CD1c-positive myeloid dendritic cell (primary cell): ENCODE results near the gene RFX5.
"Not testable (repeated sequence)": the region's sequence is repeated elsewhere in the genome, so short reads cannot be mapped to it uniquely, and the experiment has no call there.

ENCODE experiments used
- DNase-seq: peaks from one replicate; pipeline ENCODE4 v3.0.0-alpha.2; 2016; ENCODE audit errors: extremely low spot score

RFX5 gene

DNA sequence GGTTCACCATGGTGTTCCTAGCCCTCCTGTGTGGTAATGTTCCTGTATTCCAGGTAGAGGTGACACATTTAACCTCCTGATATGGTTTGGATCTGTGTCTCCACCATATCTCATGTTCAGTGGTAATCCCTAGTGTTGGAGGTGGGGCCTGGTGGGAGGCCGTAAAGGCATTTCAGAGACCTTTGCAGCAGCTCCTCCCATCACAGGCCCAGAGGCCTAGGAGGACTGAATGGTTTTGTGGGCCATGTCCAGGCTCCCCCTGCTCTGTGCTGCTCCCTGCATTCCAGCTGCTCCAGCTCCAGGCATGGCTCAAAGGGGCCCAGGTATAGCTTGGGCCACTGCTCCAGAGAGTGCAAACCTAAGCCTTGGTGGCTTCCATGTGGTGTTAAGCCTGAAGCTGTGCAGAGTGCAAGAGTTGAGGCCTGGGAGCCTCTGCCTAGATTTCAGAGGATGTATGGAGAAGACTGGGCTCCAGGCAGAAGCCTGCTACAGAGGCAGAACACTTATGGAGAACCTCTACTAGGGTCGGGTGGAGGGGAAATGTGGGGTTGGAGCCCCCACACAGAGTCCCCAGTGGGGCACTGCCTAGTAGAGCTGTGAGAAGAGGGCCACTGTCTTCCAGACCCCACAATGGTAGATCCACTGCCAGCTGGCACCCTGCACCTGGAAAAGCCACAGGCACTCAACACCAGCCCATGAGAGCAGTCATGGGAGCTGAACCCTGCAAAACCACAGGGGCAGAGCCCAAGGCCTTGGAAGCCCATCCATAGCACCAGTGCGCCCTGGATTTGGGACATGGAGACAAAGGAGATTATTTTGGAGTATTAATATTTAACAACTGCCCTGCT lies 15.5 kb upstream of the RFX5 start:
- DNase-seq: no peak

DNA sequence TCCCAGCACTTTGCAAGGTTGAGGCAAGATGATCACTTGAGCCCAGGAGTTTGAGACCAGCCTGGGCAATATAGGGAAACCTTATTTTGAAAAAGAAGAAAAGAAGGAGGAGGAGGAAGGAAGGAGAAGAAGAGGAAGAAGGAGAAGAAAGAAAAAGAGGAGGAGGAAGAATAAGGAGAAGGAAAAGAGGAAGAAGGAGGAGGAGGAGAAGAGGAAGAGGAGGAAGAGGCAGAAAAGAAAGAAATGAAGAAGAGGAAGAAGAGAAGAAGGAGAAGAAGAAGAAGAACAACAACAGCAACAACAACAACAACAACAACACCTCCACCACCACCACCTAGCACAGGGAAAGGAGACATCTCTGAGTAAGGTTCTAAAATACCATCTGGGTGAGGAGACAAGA lies 14.8 kb upstream of the RFX5 start:
- DNase-seq: no peak

DNA sequence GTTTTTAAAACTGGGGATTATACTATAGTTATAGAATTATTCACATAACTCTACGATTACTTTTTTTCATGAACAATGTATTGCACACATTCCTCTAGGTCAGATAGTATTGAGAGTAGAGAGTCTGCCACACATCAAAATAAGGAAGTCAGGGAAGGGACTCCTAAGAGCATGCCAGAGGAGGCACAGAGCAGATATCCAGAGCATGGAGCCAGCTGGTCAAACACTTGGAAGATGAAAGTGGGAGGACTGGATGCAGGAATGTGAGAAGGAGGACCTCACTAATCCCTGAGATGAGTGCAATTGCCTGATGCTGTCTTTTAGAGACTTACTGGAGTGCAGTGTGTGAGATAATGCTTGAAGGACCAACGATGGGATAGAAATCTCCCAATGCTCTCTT lies 9.6 kb upstream of the RFX5 start:
- no peak for DNase-seq

DNA sequence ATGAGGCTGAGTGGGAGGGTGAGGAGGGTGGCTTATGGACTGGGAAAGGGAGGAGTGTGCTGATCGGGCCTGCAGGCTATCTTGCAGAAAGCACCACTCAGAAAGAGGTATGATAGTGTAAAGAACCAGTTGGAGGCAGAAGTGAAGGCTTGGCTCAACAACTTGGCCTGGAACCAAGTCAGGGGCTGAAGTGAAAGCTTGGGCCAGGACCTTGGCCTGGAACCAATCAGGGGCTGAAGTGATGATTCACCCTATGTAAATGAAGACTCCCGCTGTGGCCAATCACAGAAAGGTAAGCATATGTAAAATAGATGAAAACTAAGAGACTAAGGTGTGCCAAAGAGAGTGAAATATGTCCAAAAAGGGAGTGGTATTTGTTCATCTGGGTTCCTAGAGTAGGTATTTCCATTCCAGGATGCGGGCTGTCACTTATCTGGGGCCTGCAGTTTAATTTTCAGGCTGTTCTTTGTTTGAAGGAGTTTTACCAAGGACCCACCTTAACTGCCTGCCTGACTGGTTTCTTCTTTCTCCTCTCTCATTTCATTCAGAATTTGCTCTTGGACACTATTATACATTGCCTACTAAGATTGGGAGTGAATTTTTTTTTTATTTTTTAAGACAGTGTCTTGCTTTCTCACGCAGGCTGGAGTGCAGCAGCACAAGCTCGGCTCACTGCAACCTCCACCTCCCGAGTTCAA lies 5.1 kb upstream of the RFX5 start:
- DNase-seq: no peak

DNA sequence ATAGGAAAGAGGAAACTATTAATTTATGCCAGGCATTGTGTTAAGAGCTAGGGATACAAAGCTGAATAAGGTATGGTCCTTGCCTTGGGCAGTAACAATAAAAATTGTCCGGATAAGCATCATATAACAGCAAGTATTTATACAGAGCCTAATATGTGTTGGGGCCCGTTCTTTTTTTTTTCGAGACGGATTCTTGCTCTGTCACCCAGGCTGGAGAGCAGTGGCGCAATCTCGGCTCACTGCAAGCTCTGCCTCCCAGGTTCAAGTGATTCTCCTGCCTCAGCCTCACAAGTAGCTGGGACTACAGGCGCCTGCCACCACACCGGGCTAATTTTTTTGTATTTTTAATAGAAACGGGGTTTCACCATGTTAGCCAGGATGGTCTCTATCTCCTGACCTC lies 3.3 kb upstream of the RFX5 start:
- not testable (repeated sequence) for DNase-seq

DNA sequence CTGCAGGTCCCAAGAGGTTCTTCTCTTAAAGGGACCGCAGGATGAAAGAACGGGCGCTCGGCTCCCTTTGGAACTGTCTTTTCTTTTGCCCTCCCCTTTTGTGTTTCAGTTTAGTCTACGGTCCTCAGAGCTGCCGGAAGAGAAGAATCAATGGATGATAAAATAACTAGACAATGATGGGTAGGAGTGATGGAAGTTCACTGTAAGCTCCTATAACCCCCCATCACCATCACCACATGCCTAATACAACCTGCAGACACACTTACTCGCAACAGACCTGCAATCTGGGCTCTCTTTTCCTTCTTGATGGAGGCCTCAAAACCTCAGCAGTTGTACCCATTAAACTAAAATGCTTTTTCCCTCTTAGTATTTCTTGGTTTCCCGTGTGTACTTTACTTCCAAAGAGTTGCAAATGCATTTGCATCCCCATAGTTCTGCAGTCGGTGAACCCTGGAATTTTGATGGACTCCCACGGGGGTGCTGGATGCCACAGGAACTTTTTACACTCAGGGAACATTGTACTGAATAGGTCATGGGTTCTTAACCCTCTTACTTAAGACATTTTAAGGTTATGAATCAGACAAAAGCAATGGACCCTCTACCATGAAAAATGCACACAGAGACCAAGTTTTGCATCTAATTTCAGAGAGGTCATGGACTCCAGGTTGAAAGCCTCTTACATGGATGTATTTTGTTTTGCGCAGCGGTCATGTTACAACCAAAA lies 633 bp upstream of the RFX5 start:
- no peak for DNase-seq

DNA sequence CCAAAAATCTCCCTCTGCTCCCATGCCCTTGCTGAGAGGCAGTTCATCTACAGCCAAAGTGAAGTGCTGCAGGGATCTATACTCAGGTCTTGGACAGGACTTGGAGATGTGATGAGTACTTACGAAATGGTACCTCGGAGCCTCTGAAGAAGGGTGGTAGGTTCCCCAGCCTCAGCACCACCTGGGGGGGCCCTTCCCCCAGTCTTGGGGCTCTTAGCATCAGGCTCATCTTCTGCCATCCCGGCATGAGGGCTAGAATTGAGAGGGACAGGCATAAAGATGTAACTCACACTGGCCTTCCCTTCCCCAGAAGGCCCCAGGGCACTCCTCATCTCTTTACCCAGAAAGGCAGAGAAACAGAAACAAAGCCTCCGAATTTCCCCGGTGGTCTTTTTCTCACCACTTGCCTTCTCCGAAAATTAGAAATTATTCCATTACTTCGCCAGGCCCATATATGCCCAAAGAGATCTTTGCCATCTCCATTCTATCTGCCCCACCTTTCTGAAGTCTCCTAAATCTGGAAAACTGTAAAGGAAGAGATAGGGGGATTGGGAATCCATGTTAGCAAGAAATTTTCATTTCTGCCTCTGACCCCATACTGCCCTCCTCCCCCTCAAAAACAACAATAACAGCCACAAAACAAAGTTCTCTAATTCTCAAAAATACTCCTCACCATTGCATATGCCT lies 827 bp downstream of the RFX5 start:
- no peak for DNase-seq

DNA sequence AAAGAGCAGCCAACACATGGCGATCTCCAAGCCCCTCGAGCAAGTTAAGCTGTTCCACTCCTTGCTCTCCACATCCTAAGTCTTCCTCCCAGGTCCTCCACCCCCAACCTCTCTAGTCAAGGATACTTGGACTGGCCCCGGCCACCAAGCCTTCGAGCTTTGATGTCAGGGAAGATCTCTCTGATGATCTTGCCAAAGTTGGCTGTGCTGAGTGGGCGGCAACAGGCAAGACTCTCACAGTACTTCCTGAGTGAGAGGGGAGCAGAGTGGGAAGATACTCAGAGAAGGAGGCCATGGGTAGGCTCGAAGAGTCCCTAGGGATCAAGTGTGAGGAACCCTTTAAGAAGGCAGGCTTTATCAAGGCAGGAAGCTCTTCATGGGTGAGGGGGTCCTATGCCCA lies 2.8 kb downstream of the RFX5 start:
- peak; percentile 37 for DNase-seq

DNA sequence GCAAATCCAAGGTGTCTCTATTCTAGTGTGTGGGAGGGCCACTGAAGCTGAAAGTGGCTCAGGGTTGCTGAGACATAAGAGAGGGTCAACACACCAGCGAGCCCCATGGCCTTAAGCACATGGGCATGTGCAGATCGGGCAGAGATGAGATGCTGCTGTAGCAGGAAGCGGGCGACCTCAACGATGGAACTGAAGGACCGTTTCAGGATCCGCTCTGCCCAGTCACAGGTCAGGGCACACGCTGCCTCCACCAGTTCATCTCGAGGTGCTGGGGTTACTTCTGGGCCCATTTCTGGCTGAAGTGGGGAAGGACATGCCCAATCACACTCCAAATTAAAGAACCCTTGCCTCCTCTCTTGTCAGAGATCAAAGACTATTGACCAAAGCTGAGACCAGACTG lies 3.5 kb downstream of the RFX5 start:
- DNase-seq: no peak

DNA sequence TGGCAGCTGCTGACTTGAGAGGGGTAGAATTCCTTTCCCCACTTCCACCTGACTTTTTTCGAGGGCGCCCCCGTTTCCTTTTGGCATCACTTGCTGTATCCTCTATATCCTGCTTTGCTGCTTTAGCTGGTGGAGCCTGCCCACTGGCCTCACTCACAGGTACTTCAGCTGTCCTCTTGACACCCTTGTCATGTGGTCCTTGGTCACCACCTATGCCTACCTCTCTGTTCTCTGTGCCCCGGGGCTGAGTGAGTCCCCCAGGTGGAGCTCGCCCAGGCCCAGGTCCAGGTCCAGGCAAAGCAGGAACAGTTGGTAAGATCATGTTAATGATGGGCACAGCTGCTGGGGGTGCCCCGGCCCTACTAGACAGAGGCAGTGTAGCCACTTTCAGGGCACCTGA lies 4.5 kb downstream of the RFX5 start:
- no peak for DNase-seq

DNA sequence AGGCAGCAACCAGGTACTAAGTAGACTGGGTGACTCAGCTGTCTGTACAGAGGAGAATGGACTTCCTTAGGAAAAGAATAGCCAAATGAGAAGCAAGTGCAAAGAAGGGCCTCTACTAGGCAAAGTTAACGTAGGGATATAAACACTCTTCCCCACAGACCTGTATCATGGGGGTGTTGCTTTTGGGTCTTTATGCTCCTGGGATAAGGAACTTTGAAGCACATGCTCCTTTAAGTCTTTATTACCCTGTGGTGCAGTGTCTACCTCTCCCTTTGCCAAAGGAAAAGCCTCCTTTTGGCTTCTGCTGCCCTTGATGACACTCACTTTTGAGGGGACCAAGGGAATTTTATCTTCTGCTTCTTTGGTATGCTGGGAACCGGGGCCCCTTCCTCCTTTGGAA lies 5.0 kb downstream of the RFX5 start:
- DNase-seq: no peak

DNA sequence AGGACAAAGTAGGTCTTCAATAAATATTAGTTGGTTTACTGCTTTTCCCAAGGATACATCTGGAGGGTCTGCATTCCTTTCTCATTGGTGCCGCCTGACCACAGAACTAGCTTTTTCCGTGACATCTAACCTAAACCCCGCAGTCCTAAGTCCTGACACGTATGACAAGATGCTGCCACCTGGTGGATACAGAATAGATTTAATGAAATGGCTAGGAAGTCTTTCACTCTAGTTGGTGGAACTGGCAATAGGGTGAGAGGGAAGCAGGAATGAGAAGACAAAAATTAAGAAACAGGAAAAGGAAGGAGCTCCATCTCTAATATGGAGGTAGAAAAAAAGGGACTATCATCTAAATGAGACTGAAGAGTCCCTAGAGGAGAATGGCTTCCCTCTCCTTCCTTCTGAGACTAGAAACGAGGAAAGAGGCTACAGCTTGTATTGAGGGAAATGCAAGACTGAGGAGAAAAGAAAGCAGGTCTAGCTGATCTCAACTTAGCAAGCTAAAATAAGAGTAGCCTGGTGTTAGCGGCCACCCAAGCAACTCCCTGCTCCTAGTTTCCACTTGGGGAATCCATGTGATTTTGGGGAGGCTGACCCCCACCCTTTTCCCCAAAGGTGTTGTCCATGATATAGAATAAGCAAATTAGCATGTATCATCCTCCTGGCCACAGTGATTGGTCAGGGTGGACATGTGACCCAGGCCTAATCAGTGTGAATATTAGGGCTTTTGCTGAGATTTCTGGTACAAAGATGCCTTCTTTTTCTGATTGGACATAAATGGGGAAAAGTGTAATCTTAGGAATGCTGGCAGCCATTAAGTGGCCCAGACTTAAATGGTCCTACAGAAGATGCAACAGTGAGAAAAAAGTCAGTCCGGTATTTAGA lies 5.9 kb downstream of the RFX5 start:
- DNase-seq: peak; percentile 89

DNA sequence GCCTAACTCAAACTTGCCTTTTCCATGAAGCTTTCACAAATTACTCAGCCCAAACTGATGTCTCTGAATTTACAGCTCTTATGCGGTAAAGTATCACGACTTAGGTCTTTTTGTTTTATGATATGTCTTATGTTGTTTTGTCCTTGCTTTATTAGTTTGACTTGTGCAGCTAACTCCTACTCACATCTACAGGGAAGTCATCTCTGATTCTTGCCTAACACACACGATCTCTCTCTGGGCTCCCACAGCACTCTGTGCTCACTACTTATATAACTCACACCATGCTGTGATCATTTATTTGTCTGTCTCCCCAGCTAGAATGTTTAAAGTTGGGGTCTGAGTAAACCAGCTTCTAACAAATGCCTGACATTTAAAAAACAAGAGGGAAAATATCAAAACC lies 10.5 kb downstream of the RFX5 start:
- DNase-seq: peak; percentile 45

DNA sequence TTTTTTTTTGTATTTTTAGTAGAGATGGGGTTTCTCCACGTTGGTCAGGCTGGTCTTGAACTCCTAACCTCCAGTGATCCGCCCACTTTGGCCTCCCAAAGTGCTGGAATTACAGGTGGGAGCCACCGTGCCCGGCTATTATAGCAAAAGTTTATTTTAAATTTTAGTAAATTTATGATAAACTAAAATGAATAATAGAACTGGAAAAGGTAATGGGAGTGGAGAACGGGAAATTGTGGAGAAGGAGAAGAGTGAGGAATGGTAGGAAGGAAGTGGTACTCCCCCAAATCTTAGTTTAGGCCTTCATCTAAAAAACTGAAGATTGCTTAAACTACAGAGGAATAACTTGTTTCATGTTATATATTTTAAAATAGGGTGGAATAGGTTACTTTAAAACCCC lies 12.2 kb downstream of the RFX5 start:
- DNase-seq: no peak

DNA sequence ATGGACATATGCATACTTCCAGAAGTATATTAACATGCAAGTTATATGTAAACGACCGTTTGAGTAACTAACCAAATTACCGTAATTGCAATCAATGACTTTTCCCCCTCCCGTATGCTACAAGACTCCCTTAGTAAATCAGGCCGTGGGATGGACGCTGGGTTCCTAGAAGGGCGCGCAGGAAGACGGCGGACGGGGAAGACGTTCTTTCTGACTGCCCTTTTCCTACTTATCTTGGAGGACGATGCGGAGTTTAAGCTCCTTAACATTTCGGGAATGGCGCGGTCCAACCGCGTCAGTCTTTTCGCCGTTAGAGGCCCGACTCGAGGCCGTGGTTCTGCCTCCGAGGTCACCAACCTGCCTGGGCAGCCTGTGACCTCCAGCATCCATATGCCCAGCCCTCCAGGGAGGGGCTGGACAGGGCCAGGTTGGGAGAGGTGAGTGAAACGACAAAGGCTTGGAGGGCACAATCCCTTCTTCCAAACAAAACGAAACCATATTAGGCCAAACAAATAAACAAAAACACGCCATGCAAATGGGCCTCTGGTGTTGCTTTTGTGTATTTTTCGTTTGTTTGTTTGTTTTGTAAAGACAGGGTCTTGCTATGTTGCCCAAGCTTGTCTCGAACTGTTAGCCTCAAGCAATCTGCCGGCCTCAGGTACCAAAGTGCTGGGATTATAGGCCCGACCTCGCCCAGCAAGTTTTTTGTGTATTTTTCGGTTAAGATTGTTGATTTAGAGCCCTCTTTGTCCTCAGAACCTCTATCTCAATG lies 19.0 kb downstream of the RFX5 start:
- no peak for DNase-seq

DNA sequence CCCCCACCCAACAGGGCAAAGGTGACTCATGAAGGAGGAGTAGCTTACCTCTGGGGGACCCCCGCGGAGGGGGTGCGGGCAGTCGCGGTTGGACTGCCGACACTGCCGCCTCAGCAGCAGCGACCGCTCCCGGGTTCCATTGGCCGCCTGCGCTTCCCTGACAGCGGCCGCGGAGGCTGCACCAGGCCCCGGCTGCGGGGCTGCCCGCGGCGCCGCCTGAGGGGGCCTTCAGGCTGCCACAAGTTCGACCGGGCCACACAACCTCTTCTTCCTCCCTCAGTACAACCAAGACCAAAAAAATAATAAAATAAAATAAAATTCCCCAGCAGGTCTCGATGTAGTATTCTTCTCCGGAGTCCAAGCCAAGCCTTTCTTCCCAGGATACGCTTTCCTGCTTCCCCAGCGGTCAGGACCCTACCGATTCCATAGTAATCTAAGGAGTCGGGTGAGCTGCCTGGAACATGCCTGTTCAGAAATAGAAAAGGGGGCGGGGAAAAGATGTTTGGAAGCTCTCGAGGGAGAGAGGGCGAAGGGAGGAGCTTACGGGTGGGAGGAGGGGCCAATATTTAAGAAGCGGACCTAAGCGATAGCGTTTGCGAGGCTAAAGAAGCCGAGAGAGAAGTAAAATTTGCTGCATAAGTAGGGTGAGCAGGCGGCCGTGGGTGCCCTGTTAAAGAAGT lies 19.7 kb downstream of the RFX5 start, which contains the start of gene PI4KB:
TSS of gene PI4KB (minus strand) at position 194 of the 680 bp plus-strand sequence. CDS start 10,935 bp downstream, outside the sequence.
- peak; percentile 98 for DNase-seq

DNA sequence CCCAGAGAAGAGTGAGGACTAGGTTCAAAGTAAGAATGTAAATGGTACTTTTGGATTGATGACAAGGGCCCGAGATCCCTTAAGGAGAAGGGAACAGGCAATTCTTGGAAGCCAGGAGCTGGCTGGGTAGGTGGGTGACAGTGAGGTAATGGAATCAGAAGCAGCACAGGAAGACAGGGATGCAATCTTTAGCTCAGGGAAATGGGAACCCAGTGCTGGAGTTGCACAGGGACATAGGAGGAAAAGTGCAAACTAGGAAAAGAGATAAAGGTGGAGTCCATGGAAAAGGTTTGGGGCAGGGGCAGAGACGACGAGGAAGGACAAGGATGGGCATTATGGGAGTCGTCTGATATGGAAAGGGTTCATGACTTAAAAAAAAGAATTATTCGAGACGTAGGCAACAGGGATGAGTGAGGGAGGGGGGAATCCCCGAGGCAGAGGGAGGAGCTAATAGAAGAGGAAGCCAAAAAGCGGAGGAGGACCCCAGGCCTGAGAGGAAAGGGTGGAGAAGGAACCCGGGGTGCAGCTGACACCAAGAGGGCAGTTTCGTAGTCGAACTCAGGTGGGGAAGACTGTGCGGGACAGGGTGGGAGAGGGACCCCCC lies 20.3 kb downstream of the RFX5 start:
- DNase-seq: peak; percentile 91

DNA sequence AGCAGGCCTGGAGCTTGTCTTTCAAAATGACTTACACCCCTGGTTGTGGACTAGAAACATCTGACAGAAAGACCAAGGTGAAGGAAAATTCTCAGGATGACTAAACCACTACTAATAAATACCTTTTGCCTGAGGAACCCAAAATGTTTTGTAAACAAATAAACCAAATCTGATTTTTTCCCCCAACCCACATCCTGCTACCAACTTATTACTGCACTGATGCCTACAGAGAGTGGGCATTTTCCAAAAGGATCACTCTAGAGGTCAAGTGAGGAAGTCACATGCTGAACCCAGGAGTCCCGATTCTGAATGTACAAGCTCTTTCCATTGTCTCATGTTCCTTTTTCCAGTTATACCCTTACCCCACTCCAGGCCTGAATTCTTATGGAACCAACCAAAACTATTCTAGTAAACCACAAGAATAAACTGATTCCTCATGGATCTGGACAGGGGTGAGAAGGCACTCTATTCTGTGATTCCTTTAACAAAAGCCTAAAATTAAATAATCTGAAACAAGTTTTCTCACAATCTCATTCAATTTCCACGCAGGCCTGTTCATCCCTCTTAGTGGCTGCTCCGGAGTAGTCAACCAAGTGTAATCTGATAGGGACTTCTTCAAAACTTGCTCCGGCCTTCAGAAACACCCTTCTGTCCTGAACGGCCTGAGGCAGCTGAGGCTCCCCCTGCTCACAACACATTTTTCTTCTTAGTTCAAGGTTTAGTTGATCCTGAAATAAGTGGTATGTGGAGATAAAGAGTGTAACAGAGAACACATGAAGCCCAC lies 21.2 kb downstream of the RFX5 start:
- DNase-seq: no peak
